GM18502 (cell line): ENCODE data around the gene MAST4.

Source experiments
- ATAC-seq: cut with Tn5 transposase; IDR thresholded peaks from one replicate; pipeline ENCODE4 v1.9.1; 2021; ENCODE audit warnings: mild to moderate bottlenecking; ENCODE audit not compliant: unreplicated experiment, poor library complexity

Gene MAST4

GRCh38 chr5:67133217-67133616 lies 537.0 kb downstream of the MAST4 start:
- no peak for ATAC-seq

DNA sequence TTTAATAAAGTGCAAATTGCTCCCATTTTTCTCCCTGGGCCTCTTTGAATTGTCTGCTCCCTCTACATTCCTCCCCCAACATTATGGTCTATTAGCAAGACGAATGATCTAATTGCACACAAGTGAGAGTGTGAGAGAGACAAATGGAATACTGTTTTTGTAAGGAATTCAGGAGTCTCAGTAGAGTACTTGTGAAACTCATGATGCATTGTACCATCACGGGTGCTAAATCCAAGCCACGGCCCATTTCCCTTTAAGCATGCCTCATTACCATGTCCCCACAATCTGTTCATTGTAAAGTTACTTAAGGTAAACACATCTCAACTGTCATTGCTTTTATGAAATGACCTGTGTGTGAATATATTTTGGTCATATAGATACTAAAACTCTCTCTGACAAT lies 537.6 kb downstream of the MAST4 start:
- ATAC-seq: no peak

DNA sequence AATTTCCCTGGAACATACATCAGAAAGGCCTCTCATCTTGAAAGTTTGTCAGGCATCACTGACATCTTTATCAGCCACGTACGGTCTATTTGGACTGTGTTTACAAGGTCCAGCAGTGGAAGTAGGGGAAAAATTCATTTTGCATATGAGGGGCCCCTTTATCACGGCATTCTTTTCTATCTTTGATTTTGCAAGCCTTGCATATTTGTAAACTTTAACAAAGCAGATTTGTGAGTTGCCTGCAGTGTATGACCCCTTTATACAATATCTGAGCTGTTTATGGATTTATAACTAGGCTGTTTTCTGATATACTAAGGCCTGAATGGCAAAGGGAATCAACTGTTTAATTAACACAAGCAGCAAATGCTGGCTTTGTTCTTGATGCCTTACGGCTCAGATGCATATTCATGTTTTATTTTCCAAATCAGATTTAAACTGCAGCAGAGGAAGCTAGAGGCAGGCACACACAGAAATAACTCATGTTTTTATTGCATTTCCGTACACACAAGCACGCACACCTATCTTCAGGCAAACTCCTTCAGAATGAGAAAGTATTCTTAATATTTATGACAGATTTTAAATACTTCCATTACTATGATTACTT lies 539.3 kb downstream of the MAST4 start:
- ATAC-seq: no peak

GRCh38 chr5:67139030-67139429 lies 542.8 kb downstream of the MAST4 start:
- no peak for ATAC-seq

DNA sequence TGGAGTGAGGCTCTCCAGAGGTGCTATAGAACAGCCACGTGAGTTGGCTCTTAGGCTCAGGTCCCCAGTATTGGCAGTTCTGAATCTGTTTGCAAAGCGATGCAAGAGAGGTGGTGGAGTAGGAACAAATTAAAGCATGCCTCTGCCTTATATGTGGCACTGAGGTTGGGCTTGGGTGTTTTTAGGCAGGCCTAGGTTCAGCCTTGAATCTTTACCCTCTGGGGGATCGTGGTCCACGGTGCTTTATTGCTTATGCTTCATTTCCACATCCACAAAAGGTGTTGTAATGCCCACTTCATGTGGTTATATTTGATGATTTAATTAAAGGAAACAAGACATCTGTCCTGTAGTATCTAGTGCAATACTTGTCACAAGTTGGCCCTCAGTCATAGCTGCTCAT lies 544.2 kb downstream of the MAST4 start:
- ATAC-seq: no peak

DNA sequence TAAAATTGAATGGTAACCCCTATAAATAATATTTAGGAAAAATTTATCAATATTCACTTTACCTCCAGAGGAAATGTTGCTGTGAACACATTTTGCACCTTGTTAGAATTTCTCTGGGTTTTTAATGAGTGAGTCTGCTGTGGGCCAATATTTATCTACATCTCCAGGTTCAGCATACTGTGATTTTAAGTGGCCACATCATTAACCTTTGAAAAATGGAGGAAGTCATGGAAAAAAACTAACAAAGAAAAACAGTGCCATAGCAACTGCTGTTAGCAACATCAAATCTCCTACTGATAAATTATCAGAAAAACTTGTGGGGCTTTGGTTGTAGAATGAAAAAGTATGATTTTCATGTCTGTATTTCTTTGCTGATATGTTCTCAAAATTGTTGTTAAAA lies 545.5 kb downstream of the MAST4 start:
- ATAC-seq: no peak

DNA sequence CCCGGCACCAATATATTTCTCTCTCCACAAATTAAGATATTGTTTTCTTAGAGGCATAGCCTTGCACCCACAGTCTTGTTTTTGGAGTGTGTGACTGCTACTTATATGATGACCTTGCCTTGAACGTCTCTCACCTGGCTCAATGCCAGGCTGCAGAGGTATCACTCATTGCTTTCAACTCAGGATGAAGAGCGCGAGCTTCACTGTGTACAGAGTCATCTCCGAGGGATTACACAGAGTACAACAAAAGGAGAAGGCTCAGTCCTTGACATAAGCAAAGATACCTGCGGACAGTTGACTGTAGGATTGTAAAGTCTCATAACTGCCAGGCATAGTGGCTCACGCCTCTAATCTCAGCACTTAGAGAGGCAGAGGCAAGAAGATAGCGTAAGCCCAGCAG lies 546.6 kb downstream of the MAST4 start:
- no peak for ATAC-seq

DNA sequence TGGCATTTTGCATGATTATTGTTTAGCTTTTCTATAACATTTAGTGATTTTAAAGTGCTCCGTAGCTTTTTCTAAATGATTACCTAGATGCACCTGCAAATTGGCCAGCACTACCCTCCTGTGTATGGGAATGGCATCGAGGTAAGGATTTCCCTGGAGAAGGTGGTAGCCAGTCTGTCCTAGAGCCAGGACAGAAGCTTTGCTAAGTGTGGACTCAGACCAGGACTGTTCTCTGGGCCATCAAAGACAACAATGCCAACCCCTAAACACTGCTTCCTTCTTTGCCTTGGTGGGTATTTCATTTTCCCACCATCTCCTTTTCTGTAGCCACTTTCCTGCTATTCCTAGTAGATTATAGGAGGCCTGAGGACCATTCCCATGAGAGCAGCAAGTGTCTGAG lies 547.4 kb downstream of the MAST4 start:
- ATAC-seq: no peak

- ATAC-seq: no peak
Measured at GRCh38 chr5:67144183-67144639, 548.0 kb downstream of the MAST4 start.

- no peak for ATAC-seq
Measured at GRCh38 chr5:67146574-67146973, 550.4 kb downstream of the MAST4 start.

DNA sequence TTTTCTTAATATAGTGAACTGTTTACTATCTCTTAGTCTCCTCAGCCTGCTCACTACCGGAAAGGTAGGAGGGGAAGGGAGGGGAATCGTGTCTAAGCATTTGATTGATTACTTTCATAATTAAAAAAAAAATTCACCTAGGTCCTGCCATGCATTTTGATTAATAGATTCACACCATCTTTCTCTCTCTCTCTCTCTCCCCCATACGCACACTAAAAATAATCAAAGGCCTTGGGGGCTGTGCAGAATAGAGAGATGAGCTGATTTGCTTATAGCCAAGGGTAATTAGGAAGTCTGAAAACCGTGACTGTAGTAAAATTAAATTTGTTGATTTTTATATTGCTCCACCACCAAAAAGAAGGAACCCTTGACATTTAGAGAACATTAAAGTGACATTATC lies 550.8 kb downstream of the MAST4 start:
- no peak for ATAC-seq

DNA sequence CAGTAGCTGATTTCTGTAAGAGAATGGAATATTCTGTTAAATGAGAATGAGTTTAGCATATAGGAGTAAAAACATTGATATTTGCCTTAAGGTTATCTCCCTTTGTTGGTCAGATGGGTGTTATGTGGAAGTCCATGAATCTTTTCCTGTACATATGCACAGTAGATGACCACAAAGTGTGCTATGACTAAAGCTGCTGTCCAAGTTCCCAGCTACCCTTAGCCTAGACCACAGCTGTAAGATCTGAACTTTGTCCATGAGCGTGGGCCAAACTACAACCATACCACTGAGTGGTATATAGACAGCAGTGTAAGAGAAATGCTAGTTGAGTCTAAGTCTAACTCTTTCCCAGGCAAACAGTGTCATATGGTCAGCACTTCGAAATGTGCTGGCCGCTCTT lies 551.6 kb downstream of the MAST4 start:
- no peak for ATAC-seq

- ATAC-seq: no peak
Measured at GRCh38 chr5:67149057-67149950, 553.1 kb downstream of the MAST4 start.

DNA sequence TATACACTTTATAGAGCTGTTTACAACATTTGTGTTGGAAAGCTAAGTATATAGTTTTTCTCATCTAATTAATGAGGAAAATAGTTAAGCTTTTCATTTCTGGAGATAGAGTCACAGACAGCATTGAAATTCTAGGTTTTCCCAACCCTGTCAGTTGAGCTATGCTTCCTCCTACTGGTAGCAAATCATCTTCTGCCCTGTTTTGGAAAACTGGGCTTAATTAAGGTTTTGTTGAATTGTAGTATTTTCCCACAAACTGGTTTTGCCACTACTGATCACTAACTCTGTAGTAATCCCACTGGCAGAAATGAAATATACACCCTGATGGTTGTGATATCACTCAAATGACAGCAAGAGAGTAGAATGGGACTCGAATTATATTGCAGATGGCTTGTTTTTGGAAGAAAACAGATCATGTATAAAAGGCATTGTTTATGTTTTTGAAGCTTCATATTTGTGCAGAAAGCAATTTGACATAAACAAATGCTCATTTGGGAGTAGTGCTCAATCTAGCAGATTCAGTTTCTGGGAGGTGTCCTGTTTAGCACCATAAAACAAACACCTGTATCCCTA lies 553.8 kb downstream of the MAST4 start:
- ATAC-seq: no peak

DNA sequence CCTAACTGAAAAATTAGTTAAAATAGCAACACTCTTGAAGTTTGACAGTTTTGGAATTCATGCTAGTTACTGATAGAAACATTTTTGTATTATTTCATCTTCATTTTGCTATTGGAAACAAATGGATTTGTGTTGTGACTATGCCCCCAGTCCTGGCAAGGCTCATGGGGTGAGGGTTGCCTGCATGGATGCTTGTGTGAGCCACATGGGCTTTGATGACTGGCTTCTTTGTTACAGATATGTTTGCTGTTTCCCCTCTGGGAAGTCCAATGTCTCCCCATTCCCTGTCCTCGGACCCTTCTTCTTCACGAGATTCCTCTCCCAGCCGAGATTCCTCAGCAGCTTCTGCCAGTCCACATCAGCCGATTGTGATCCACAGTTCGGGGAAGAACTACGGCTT lies 556.2 kb downstream of the MAST4 start:
- ATAC-seq: no peak

DNA sequence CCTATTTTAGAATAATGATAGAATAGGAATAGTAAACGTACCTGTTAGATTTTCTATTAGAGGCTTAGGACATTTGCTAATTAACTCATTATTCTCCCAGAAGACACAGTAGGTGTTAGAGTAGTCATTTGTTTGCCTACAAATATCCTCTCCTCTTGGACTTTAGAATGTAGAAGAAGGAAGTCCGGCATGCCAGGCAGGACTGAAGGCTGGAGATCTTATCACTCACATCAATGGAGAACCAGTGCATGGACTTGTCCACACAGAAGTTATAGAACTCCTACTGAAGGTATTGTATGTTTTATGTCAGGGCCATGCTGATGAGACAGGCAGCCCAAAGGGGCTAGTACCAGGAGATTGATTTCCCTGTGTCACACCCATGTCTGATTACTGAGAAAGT lies 557.1 kb downstream of the MAST4 start:
- ATAC-seq: no peak

DNA sequence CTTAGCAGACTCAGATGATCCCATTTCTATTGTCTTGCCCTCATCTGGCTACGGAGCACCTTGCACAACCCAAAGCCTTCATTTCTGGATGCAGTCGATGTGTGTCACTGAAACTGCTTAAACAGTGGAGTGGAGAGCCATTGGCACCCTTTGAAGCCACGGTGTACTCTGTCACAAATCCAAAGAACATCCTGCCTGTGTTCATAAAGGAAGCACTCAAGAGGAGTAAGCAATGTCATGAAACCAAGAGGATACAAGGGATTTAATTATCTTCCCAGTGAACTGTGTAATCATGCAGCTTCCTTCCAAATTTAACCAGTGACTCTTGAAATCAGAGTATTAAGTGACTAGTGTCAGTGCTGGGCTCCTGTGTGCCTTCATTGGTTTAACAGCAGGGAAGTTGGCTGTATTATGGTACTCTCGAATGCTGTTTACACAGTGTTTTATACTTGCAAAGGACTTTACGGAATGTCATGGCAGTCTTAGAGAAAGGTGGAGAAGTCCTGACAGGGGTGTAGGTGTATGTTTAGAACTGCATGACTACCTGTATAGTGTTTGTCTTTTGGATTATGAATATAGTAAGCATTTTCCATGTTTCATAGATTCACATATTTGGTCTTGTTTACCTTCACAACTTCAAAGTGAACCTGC lies 558.5 kb downstream of the MAST4 start:
- no peak for ATAC-seq

DNA sequence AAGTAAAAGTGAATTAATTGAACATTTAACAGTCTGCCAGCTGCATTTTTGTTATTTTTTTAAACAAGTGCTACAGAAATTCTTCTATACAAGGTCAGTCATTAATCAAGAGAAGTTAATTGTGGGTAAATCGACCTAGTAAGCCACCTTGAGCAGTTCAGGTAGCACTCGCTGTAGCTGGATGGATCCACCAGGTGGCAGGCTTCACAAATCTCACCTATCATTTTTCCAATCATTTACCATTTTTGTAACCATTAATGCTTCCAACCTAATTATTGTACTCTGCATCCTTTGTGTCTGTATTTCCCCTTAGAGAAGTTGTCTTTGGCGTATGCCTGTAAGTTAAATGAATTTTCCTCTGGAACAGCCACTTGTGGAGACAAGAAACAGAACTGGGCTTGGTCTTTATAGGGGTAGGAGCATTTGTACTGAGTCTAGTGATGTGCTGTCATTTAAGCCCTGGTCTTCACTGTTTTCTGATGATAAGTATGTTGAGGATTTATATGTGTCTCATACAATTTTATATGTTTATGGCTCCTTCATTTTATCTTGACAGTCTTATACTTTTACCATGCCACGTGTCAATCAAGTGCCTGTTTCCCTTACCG lies 560.9 kb downstream of the MAST4 start:
- ATAC-seq: no peak

- ATAC-seq: no peak
Measured at GRCh38 chr5:67160272-67160671, 564.1 kb downstream of the MAST4 start.

GRCh38 chr5:67160985-67161384 lies 564.8 kb downstream of the MAST4 start:
- ATAC-seq: no peak

DNA sequence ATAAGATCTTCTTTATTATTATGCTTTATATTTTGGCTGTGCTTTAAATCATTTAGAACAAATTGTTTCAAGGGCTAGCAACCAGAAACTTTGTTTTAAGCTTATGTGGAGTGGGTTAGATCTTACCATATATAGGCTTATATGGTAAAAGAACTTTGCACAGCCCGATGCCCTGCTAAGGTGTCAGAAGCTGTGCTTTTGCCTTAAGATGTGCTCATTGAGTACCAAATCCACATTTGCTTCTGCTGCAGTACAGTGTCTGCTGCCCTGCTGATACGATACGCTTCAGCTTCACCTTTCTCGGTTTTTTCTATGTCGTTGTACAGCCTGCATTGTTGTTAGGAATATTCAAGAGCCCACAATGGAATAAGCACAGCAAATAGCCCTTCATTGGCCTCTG lies 565.6 kb downstream of the MAST4 start:
- no peak for ATAC-seq
